Neural cell (in vitro differentiated cells): ENCODE measurements around the gene OR1M1. TPM values are rescaled to one million over a fixed set of nuclear protein-coding genes. Genes with fewer than 3 reads are reported as not detected.

ENCODE experiments used
- H2AFZ ChIP-seq: fragments of 200-600, 300-800 bp; sonication (generic), shearing (Covaris generic); 2 replicates; pipeline ENCODE4 v1.6.0; 2014; ENCODE audit warnings: low read depth, mild to moderate bottlenecking, antibody characterized with exemption, low read length, moderate library complexity
- H3F3A ChIP-seq: fragments of 200-600 bp; shearing (Covaris generic); 2 replicates; pipeline ENCODE4 v1.6.1; 2016; ENCODE audit warnings: mild to moderate bottlenecking, moderate library complexity, mixed read lengths, antibody characterized with exemption, low read length; ENCODE audit not compliant: insufficient read depth, poor library complexity, severe bottlenecking
- H3K27ac ChIP-seq: fragments of 200-600, 300-800 bp; sonication (generic), shearing (Covaris generic); 2 replicates; pipeline ENCODE4 v1.5.1; 2014; ENCODE audit warnings: mild to moderate bottlenecking, low read length, moderate library complexity
- H3K27me3 ChIP-seq: fragments of 300-800, 200-600 bp; sonication (generic), shearing (Covaris generic); 2 replicates; pipeline ENCODE4 v1.6.0; 2014; ENCODE audit warnings: mild to moderate bottlenecking, low read depth, low read length, moderate library complexity; ENCODE audit not compliant: insufficient read depth
- H3K36me3 ChIP-seq: fragments of 300-800, 200-600 bp; sonication (generic), shearing (Covaris generic); 2 replicates; pipeline ENCODE4 v1.5.1; 2014; ENCODE audit warnings: mild to moderate bottlenecking, antibody characterized with exemption, low read length, moderate library complexity; ENCODE audit not compliant: insufficient read depth
- H3K4me2 ChIP-seq: fragments of 300-800, 200-600 bp; sonication (generic), shearing (Covaris generic); 2 replicates; pipeline ENCODE4 v1.6.0; 2014; ENCODE audit warnings: mild to moderate bottlenecking, low read length
- H3K4me3 ChIP-seq: fragments of 300-800, 200-600 bp; sonication (generic), shearing (Covaris generic); 2 replicates; pipeline ENCODE4 v1.5.1; 2014; ENCODE audit warnings: mild to moderate bottlenecking, low read length, moderate library complexity
- H3K79me2 ChIP-seq: fragments of 200-600 bp; shearing (Covaris generic); replicated peaks from 2 replicates; pipeline ENCODE4 v1.6.0; 2014; ENCODE audit warnings: mild to moderate bottlenecking, low read length, moderate library complexity; ENCODE audit not compliant: insufficient read depth
- H3K9ac ChIP-seq: fragments of 300-800, 200-600 bp; sonication (generic), shearing (Covaris generic); 2 replicates; pipeline ENCODE4 v1.6.1; 2016; ENCODE audit warnings: mild to moderate bottlenecking, low read length, mixed read lengths
- H3K9me2 ChIP-seq: fragments of 200-600 bp; shearing (Covaris generic); 2 replicates; pipeline ENCODE4 v1.6.1; 2016; ENCODE audit warnings: mild to moderate bottlenecking, low read length, mixed read lengths; ENCODE audit not compliant: insufficient read depth
- H3K9me3 ChIP-seq: fragments of 200-600, 300-800 bp; sonication (generic), shearing (Covaris generic); 2 replicates; pipeline ENCODE4 v1.6.1; 2016; ENCODE audit warnings: mild to moderate bottlenecking, mixed run types, low read length, moderate library complexity, mixed read lengths
- H4K20me1 ChIP-seq: fragments of 200-600 bp; shearing (Covaris generic); 2 replicates; pipeline ENCODE4 v1.6.1; 2016; ENCODE audit warnings: mild to moderate bottlenecking, mixed run types; ENCODE audit not compliant: insufficient read depth
- EP300 ChIP-seq: fragments of 450-650 bp; conservative IDR thresholded peaks from 2 replicates; pipeline ENCODE4 v1.6.1; 2014; ENCODE audit warnings: antibody characterized with exemption, mild to moderate bottlenecking, moderate library complexity; ENCODE audit not compliant: poor library complexity, severe bottlenecking
- EZH2 ChIP-seq: fragments of 200-600, 300-800 bp; shearing (Covaris generic), sonication (generic); IDR thresholded peaks from 2 replicates; pipeline ENCODE4 v1.6.1; 2014; ENCODE audit warnings: antibody characterized with exemption, low read length, borderline replicate concordance, mild to moderate bottlenecking; ENCODE audit not compliant: insufficient read depth, poor library complexity, severe bottlenecking
- MXI1 ChIP-seq: fragments of 450-650 bp; conservative IDR thresholded peaks from 2 replicates; pipeline ENCODE4 v1.6.1; 2014; ENCODE audit warnings: antibody characterized with exemption, mild to moderate bottlenecking; ENCODE audit not compliant: poor library complexity, severe bottlenecking
- POLR2AphosphoS5 ChIP-seq: IDR thresholded peaks from 2 replicates; pipeline ENCODE4 v1.6.1; 2012
- RAD21 ChIP-seq: fragments of 450-650 bp; conservative IDR thresholded peaks from 2 replicates; pipeline ENCODE4 v1.6.1; 2014; ENCODE audit warnings: antibody characterized with exemption, mild to moderate bottlenecking, moderate library complexity
- SMC3 ChIP-seq: fragments of 450-650 bp; conservative IDR thresholded peaks from 2 replicates; pipeline ENCODE4 v1.6.1; 2014; ENCODE audit warnings: antibody characterized with exemption, mild to moderate bottlenecking, moderate library complexity; ENCODE audit not compliant: poor library complexity
- TAF1 ChIP-seq: IDR thresholded peaks from 2 replicates; pipeline ENCODE4 v1.6.1; 2012; ENCODE audit warnings: low read depth
- polyA plus RNA-seq: library from polyadenylated mRNA; depleted of rRNA; stranded (reverse); fragments of >200 nt; gene quantifications from 2 replicates; pipeline ENCODE4 v1.2.3, GENCODE V29; 2014
- TF ChIP-seq, protein P1 (sequence below): IDR thresholded peaks from 2 replicates; pipeline ENCODE4 v1.6.1; 2012; ENCODE audit warnings: borderline replicate concordance
- TF ChIP-seq, protein P2 (sequence below): fragments of 450-650 bp; IDR thresholded peaks from 2 replicates; pipeline ENCODE4 v1.5.1; 2014; ENCODE audit warnings: antibody characterized with exemption, mild to moderate bottlenecking, moderate library complexity; ENCODE audit not compliant: poor library complexity, severe bottlenecking

Gene OR1M1
- polyA plus RNA-seq, 1 donor from 2014 or later = not detected

DNA sequence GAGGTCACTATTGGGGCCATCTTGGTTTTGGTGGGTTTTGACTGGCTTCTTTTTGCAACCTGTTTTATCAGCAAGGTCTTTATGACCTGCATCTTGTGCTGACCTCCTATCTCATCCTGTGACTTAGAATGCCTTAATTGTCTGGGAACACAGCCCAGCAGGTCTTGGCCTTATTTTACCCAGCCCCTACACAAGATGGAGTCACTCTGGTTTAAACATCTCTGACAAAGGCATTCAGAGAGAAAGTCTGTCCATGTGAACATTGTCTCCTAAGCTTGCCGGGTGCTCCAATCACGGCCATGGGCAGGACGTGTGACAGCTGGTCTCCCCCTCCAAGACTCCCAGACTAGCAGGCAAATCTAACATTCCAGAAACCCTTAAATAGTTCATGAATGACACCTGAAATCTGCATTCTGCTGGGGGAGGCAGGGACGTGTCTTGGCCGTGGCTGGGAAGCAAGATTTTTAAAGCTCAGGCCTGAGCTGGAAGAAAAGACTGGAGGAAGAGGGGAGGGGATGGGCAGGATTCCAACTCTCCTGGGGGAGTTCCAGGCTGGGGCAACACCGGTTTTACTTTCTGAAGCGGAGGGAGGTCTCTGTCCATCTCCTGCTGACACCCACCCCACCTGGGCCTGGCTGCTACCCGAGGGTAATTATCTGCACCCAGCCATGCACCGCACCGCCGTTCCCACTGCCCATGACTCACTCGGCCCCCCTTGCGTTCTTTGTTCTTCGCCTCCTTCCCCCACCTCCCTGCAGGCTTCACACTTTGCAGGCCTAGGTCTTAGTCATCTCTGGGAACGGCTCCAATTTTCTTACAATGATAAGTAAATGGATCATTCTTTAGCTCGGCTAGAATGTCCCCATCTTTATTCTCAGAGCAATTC is 11.6 kb upstream of the OR1M1 start:
- Histone ChIP-seq H3K9me3 (no peaks in the 10 kb centered on the region), H3K9me2 (no peaks in the 10 kb centered on the region), H3K36me3 (no peaks in the 10 kb centered on the region), H4K20me1 (no peaks in the 10 kb centered on the region), H2AFZ (no peak overlapping the region), H3K9ac (no peak overlapping the region), H3K79me2 (no peaks in the 10 kb centered on the region), H3K4me3 (no peak overlapping the region), H3K27ac (no peak overlapping the region), H3K27me3 (no peaks in the 10 kb centered on the region), H3K4me2 (no peak overlapping the region), H3F3A (no peaks in the 10 kb centered on the region)
- TF ChIP-seq, protein P1, sequence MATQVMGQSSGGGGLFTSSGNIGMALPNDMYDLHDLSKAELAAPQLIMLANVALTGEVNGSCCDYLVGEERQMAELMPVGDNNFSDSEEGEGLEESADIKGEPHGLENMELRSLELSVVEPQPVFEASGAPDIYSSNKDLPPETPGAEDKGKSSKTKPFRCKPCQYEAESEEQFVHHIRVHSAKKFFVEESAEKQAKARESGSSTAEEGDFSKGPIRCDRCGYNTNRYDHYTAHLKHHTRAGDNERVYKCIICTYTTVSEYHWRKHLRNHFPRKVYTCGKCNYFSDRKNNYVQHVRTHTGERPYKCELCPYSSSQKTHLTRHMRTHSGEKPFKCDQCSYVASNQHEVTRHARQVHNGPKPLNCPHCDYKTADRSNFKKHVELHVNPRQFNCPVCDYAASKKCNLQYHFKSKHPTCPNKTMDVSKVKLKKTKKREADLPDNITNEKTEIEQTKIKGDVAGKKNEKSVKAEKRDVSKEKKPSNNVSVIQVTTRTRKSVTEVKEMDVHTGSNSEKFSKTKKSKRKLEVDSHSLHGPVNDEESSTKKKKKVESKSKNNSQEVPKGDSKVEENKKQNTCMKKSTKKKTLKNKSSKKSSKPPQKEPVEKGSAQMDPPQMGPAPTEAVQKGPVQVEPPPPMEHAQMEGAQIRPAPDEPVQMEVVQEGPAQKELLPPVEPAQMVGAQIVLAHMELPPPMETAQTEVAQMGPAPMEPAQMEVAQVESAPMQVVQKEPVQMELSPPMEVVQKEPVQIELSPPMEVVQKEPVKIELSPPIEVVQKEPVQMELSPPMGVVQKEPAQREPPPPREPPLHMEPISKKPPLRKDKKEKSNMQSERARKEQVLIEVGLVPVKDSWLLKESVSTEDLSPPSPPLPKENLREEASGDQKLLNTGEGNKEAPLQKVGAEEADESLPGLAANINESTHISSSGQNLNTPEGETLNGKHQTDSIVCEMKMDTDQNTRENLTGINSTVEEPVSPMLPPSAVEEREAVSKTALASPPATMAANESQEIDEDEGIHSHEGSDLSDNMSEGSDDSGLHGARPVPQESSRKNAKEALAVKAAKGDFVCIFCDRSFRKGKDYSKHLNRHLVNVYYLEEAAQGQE = no peak
- no peak for TF ChIP-seq MXI1
- TF ChIP-seq POLR2AphosphoS5 = no peak
- TF ChIP-seq SMC3 = no peak
- TF ChIP-seq EZH2 = no peak
- no peak for TF ChIP-seq EP300
- TF ChIP-seq RAD21 = no peak
- no peak for TF ChIP-seq TAF1
- TF ChIP-seq, protein P2, sequence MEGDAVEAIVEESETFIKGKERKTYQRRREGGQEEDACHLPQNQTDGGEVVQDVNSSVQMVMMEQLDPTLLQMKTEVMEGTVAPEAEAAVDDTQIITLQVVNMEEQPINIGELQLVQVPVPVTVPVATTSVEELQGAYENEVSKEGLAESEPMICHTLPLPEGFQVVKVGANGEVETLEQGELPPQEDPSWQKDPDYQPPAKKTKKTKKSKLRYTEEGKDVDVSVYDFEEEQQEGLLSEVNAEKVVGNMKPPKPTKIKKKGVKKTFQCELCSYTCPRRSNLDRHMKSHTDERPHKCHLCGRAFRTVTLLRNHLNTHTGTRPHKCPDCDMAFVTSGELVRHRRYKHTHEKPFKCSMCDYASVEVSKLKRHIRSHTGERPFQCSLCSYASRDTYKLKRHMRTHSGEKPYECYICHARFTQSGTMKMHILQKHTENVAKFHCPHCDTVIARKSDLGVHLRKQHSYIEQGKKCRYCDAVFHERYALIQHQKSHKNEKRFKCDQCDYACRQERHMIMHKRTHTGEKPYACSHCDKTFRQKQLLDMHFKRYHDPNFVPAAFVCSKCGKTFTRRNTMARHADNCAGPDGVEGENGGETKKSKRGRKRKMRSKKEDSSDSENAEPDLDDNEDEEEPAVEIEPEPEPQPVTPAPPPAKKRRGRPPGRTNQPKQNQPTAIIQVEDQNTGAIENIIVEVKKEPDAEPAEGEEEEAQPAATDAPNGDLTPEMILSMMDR = no peak

DNA sequence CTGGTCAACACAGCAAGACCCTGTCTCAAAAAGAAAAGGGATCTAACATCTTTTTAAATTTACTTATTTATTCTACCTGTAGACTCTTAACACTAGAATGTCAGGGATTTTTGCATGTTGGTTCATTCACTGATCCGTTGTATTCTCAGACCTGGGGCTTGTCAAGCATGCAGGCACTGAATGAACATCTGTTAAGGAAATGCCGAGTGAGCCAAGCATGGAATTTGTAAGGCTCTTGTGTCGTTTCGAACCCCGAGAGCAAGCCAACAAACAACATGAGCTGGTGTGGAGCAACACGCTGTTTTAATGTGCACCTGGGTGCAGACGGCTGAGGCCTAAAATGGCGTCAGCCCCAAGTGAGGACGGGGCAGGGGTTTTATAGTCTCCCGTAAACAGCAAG is 10.0 kb upstream of the OR1M1 start:
- H3K27ac ChIP-seq = no peak overlapping the region
- H3K9ac ChIP-seq = no peak overlapping the region
- TF ChIP-seq EZH2 (no peak), TAF1 (no peak), MXI1 (no peak), POLR2AphosphoS5 (no peak), SMC3 (no peak), RAD21 (no peak), EP300 (no peak)
- TF ChIP-seq, protein P1 = no peak
- TF ChIP-seq, protein P2 = no peak
- H3K79me2 ChIP-seq = no peaks in the 10 kb centered on the region
- no peaks in the 10 kb centered on the region for H3K9me3 ChIP-seq
- H3K36me3 ChIP-seq = no peaks in the 10 kb centered on the region
- H4K20me1 ChIP-seq = no peaks in the 10 kb centered on the region
- no peaks in the 10 kb centered on the region for H3K27me3 ChIP-seq
- no peak overlapping the region for H3K4me2 ChIP-seq
- H3K9me2 ChIP-seq = no peaks in the 10 kb centered on the region
- no peak overlapping the region for H3K4me3 ChIP-seq
- no peak overlapping the region for H2AFZ ChIP-seq
- H3F3A ChIP-seq = no peaks in the 10 kb centered on the region
